ENCODE measurements around the gene CGNL1.

DNA sequence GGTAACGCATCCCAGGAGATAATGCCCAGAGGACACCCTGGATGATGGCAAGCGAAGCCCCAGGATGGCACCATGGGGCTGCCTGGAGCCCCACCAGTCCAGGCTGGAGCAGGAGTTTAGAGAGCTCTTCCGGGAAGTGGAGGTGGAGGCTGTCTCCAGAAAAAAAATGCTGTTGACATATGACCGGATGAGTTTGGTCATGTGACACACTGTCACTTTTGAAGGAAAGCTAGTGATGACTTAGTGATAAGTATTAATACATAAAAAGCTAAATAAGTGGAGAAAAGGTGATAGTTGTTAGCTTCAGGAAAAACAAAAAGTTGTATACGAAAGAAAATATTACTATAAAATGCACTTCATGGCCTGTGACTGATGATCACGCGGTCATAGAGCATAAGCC is 195.4 kb downstream of the CGNL1 start:
- TF ChIP-seq, protein P1, sequence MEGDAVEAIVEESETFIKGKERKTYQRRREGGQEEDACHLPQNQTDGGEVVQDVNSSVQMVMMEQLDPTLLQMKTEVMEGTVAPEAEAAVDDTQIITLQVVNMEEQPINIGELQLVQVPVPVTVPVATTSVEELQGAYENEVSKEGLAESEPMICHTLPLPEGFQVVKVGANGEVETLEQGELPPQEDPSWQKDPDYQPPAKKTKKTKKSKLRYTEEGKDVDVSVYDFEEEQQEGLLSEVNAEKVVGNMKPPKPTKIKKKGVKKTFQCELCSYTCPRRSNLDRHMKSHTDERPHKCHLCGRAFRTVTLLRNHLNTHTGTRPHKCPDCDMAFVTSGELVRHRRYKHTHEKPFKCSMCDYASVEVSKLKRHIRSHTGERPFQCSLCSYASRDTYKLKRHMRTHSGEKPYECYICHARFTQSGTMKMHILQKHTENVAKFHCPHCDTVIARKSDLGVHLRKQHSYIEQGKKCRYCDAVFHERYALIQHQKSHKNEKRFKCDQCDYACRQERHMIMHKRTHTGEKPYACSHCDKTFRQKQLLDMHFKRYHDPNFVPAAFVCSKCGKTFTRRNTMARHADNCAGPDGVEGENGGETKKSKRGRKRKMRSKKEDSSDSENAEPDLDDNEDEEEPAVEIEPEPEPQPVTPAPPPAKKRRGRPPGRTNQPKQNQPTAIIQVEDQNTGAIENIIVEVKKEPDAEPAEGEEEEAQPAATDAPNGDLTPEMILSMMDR (IDR thresholded peaks at IDR 0.05), result no peak
- TF ChIP-seq EZH2 (IDR thresholded peaks at IDR 0.05), result no peak
- no peak for TF ChIP-seq EZH2phosphoT487 (IDR thresholded peaks at IDR 0.05)
